K562 (cell line): ENCODE measurements around the gene MPND. TPM values are rescaled to one million over a fixed set of nuclear protein-coding genes. Genes with fewer than 3 reads are reported as not detected.
A peak's percentile ranks its signal among the peaks of the same experiment; 100 is the strongest.

Experiments
- ELF4 ChIP-seq: fragments of 450-650 bp; formaldehyde crosslinking; IDR thresholded peaks from 2 replicates; pipeline ENCODE4 v1.4.0; 2022; ENCODE audit warnings: missing genetic modification characterization
- FOXK1 ChIP-seq: sonication (generic); formaldehyde crosslinking; IDR thresholded peaks from 2 replicates; pipeline ENCODE4 v1.8.0; 2022; ENCODE audit warnings: missing genetic modification reagents, mild to moderate bottlenecking, borderline replicate concordance
- GATA2 ChIP-seq: sonication (generic); formaldehyde crosslinking; IDR thresholded peaks from 2 replicates; pipeline ENCODE4 v1.4.0; 2020; ENCODE audit warnings: mild to moderate bottlenecking, missing genetic modification reagents
- HMGXB4 ChIP-seq: sonication (generic); formaldehyde crosslinking; IDR thresholded peaks from 2 replicates; pipeline ENCODE4 v1.8.1; 2023; ENCODE audit warnings: mild to moderate bottlenecking, missing genetic modification reagents
- HNRNPL ChIP-seq: fragments of 200-400 bp; formaldehyde crosslinking; IDR thresholded peaks from 2 replicates; pipeline ENCODE4 v1.6.1; 2017; ENCODE audit warnings: low read depth, mild to moderate bottlenecking, low read length
- L3MBTL2 ChIP-seq: fragments of 450-650 bp; IDR thresholded peaks from 2 replicates; pipeline ENCODE4 v1.6.1; 2016; ENCODE audit warnings: mild to moderate bottlenecking, moderate library complexity
- MECOM ChIP-seq: fragments of 250-450 bp; sonication (Bioruptor Pico); IDR thresholded peaks from 2 replicates; pipeline ENCODE4 v1.8.0; 2022; ENCODE audit warnings: inconsistent platforms
- NKRF ChIP-seq: fragments of 450-650 bp; IDR thresholded peaks from 2 replicates; pipeline ENCODE4 v1.6.1; 2016; ENCODE audit warnings: borderline replicate concordance
- PYGO2 ChIP-seq: fragments of 450-650 bp; IDR thresholded peaks from 2 replicates; pipeline ENCODE4 v1.6.1; 2016; ENCODE audit warnings: mild to moderate bottlenecking, missing genetic modification characterization, moderate library complexity, missing compliant biosample characterization
- SUPT5H ChIP-seq: fragments of 450-650 bp; IDR thresholded peaks from 2 replicates; pipeline ENCODE4 v1.6.1; 2016
- TAF1 ChIP-seq: IDR thresholded peaks from 2 replicates; pipeline ENCODE4 v1.6.1; 2011; ENCODE audit warnings: mild to moderate bottlenecking, low read length, moderate library complexity; ENCODE audit not compliant: insufficient read depth, control insufficient read depth, severe bottlenecking; ENCODE audit errors: extremely low read depth
- THAP7 ChIP-seq: fragments of 250-450 bp; sonication (Bioruptor Pico); IDR thresholded peaks from 2 replicates; pipeline ENCODE4 v1.5.0; 2021
- ZBTB12 ChIP-seq: fragments of 250-450 bp; sonication (Bioruptor Pico); IDR thresholded peaks from 2 replicates; pipeline ENCODE4 v1.4.0; 2020
- ZNF592 ChIP-seq: fragments of 450-650 bp; IDR thresholded peaks from 2 replicates; pipeline ENCODE4 v1.6.1; 2017; ENCODE audit warnings: antibody characterized with exemption, mild to moderate bottlenecking
- ZNF639 ChIP-seq, 2 experiments: fragments of 200-800 bp in 1 of 2; sonication (Bioruptor generic) in 1 of 2; sonication (generic) in 1 of 2; formaldehyde crosslinking in 1 of 2; IDR thresholded peaks in 1 of 2; conservative IDR thresholded peaks in 1 of 2; 2 replicates each; pipeline versions ENCODE4 v1.5.0 to v1.6.1; 2016 to 2020; ENCODE audit warnings: missing compliant biosample characterization in 1 of 2, missing genetic modification characterization in 1 of 2, missing genetic modification reagents in 1 of 2
- polyA plus RNA-seq, 8 experiments: library from polyadenylated mRNA; depleted of rRNA in 4 of 8; stranded (reverse) in 5 of 8; unstranded in 3 of 8; fragments of >200 nt; fragmentation: Nextera tagmentation in 2 of 8; fragmentation: Illumina TruSeq in 1 of 8; extraction: Ambion mirVana in 2 of 8; extraction: Trizol in 1 of 8; gene quantifications; 2 replicates each; pipeline versions ENCODE4 v1.2.1 to v1.2.3, GENCODE V29; 2011 to 2014; ENCODE audit warnings: inconsistent platforms in 1 of 8, missing spikeins in 1 of 8
- total RNA-seq, 7 experiments: library from RNA; depleted of rRNA in 6 of 7; stranded (reverse); fragments of >200 nt in 6 of 7; fragmentation: Illumina TruSeq in 2 of 7; extraction: Trizol in 2 of 7; gene quantifications; 2 replicates each; pipeline versions ENCODE4 v1.2.1 to v1.2.3, GENCODE V29; 2011 to 2021; ENCODE audit warnings: low replicate concordance in 1 of 7

Gene MPND
- total and polyA plus RNA-seq, 9 of the 15 experiments (the other 6 are each of a cell fraction or from before 2014, with no cell fraction given): 0.25 to 14.0 (median 3.9) TPM

GRCh38 chr19:4376028-4376670 lies 32.8 kb downstream of the MPND start (continued):
- TF ChIP-seq NKRF: 0 out of 2 replicates have a peak, but pooled peaks have one; percentile 43
- TF ChIP-seq MECOM (CRISPR knock-in tag): no peak
- no peak for TF ChIP-seq ZBTB12 (CRISPR knock-in tag)
- TF ChIP-seq ELF4 (CRISPR knock-in tag): 0 out of 2 replicates have a peak, but pooled peaks have one; percentile 28
- peak; percentile 13 for TF ChIP-seq TAF1
- 0 out of 2 replicates have a peak, but pooled peaks have one; percentile 41 for TF ChIP-seq HNRNPL
- TF ChIP-seq THAP7 (CRISPR knock-in tag): no peak
- peak in 1 of 2 experiments; percentile 73; a peak in 1 of 4 replicates for TF ChIP-seq ZNF639 (CRISPR knock-in tag; conservative IDR thresholded peaks at IDR 0.05 in 1 of 2, IDR thresholded peaks at IDR 0.05 in 1 of 2)
- 0 out of 2 replicates have a peak, but pooled peaks have one; percentile 3 for TF ChIP-seq ZNF592
- no peak for TF ChIP-seq FOXK1
- no peak for TF ChIP-seq PYGO2 (tag)
- 0 out of 2 replicates have a peak, but pooled peaks have one; percentile 27 for TF ChIP-seq SUPT5H
- TF ChIP-seq GATA2 (CRISPR knock-in tag): 0 out of 2 replicates have a peak, but pooled peaks have one; percentile 1
- TF ChIP-seq L3MBTL2: peak; percentile 50; the same call in 1 of the 2 replicates
- TF ChIP-seq HMGXB4 (CRISPR knock-in tag): no peak
